ENCODE data around the gene CLCN7.

DNA sequence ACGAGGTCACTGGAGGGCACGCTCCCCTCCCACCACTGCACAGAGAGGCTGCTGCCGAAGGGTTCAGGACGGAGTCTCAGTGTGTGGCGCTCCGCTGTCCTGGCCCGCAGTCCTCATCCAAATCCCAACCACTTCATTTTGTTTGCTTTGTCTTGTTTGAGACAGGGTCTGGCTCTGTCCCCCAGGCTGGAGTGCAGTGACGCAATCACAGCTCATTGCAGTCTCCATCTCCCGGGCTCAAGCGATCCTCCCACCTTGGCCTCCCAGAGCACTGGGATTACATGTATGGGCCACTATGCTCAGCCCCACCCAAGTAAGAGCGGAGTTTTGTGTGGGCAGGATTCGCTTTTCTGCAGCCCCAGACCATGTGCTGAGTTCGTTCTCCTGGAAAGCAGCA lies 73.1 kb downstream of the CLCN7 start:
- TF ChIP-seq, protein P1, sequence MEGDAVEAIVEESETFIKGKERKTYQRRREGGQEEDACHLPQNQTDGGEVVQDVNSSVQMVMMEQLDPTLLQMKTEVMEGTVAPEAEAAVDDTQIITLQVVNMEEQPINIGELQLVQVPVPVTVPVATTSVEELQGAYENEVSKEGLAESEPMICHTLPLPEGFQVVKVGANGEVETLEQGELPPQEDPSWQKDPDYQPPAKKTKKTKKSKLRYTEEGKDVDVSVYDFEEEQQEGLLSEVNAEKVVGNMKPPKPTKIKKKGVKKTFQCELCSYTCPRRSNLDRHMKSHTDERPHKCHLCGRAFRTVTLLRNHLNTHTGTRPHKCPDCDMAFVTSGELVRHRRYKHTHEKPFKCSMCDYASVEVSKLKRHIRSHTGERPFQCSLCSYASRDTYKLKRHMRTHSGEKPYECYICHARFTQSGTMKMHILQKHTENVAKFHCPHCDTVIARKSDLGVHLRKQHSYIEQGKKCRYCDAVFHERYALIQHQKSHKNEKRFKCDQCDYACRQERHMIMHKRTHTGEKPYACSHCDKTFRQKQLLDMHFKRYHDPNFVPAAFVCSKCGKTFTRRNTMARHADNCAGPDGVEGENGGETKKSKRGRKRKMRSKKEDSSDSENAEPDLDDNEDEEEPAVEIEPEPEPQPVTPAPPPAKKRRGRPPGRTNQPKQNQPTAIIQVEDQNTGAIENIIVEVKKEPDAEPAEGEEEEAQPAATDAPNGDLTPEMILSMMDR (IDR thresholded peaks at IDR 0.05; ENCODE audit: poor library complexity, severe bottlenecking) = no peak
- TF ChIP-seq MXI1 (conservative IDR thresholded peaks at IDR 0.05; ENCODE audit: poor library complexity, severe bottlenecking) (no peak), TAF1 (IDR thresholded peaks at IDR 0.05; ENCODE audit: low read depth) (no peak), EP300 (conservative IDR thresholded peaks at IDR 0.05; ENCODE audit: poor library complexity, severe bottlenecking) (no peak)
